ENCODE results near the gene GRM7.

Gene GRM7

DNA sequence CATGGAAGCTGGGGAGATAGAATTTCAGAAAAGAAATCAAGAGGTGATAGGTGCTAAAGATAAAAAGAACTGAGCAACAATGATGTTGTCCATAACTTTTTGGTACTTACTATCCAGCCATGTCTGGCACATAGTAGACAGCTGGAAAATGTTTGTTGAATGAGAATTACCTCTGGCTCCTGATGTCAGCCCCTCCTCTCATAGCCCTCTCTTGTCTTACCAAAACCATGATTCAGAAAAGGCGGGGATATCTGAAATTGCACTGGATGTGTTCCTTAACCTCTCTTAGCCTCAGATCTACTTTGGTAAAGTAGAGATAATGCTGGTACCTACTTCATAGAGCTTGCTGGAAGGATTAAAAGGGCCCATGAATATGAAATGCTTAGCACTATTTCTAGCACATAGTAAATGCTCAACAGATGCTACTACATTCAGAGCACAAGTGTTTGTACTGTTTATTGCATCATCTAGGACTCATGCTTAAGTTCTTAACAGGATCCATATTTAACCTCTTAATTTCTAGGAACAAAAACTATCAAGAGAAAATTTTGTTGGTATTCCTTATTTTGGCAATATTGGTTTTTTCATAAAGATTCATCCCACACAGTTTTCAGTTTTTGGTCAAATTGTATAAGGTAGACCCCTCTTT, 859.9 kb downstream of the GRM7 start:
- DNase-seq (ENCODE audit: low read depth in 2 of 2), result no peak

DNA sequence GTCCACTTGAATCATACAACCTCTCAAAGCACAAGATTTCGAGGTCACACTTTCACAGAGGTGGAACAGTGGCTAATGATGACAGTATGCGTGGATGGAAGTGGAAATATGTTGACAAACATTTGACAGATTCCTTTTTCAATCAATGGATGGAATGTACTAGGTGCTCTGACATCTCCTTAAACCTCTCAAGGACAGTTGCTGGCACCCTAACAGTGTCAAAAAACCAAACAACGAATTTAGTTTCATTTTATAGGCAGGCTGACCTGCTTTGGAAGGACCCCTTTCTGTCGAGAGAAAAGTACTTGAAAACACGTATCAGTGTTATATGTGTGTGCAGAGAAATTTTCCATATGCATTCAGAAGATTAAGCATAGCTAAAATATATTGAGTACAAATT, 861.0 kb downstream of the GRM7 start:
- DNase-seq (ENCODE audit: low read depth in 2 of 2), result no peak

DNA sequence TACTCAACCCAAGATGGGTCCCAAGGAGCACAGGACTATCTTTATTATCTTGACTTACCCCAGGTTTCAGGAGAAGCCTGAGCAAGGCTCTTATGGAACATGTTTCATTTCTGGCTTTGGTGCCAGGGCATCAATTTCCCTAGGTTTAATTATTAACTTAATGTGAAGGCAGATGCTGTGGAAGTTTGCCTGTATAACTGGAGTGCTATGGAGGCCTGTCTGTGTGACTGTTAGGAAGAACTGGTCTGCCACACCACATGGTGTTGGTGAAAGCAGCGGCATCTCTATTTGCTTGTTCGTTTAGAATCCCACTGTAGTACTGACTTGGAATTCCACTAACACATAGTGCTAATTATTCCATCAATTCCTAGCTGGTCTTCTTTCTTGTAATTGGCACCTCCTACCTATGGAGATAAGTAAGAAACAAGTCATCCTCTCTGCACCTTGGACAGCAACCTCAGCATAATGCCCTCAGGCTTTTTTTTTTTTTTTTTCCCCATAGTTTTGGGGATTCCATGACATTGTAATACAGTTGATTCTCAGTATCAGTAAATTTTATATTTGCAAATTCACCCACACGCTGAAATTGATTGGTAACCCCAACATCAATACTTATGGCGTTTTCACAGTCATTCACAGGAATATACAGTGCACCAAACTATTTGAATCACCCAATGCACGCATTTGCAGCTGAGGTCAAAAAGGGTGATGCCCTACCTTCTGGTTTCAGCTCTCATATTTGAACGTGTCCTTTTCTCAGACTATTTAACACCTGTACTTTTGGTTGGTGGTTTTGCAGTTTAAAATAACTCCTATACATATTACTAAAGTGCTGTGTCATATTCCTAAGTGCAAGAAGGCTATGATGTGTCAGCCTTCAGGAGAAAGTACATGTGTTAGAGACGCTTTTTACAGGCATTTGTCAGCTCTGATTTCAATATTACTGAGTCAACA, 867.9 kb downstream of the GRM7 start:
- DNase-seq (ENCODE audit: low read depth in 2 of 2), result no peak

DNA sequence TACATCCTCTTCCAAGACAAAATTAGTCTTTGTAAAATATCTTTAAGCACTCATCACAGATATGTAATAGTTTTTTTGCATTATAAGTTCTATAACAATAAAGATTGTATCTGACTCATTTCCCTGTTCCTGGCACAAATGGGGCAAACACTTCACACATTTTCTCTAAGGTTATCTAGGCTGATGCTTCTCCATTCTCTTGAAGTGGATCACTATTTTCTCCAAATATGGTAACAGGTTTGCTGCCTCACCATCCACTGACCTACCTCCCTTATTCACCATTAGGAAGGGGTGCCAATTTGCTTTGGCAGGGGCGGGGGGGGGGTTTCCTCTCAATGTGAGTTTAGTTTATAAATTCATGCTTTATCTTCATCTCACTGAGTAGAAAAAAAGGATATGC, 873.0 kb downstream of the GRM7 start:
- no peak for DNase-seq (ENCODE audit: low read depth in 2 of 2)

DNA sequence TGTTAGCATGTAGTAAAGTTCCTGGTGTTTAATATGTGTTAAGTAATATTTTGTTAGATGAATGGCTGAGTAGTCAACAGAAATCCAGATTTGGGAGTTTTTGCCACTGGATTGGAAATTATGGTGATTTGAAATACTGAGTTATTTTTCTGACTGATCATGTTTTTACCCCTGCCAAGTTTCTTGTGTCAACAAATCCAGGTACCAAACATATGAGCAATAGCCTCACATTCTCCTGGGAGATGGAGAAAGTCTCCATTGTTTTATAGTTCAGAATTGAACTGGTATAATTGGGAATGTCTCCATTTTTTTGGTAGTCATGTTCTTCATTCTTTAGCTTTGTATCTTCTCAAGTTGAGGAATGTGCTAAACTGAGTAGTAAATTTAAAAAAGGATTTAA, 873.5 kb downstream of the GRM7 start:
- no peak for DNase-seq (ENCODE audit: low read depth in 2 of 2)

DNA sequence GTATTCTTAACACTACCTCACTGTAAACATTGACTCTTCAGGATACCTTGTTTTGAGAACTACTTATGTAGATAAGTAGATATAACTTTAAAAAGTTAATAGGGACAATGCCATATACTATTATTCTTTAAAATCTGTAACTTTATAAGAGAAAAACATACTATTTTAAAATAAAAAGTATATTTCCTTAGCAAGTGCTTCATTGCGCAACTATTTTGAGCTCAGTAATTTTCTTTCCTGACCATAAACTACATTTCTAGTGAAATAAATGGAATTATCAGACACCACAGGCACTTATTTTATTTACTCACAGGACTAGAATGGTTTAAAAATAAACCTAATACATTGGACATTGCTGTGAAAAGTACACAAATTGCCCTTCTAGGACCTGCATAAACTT, 876.3 kb downstream of the GRM7 start:
- DNase-seq (ENCODE audit: low read depth in 2 of 2), result no peak

DNA sequence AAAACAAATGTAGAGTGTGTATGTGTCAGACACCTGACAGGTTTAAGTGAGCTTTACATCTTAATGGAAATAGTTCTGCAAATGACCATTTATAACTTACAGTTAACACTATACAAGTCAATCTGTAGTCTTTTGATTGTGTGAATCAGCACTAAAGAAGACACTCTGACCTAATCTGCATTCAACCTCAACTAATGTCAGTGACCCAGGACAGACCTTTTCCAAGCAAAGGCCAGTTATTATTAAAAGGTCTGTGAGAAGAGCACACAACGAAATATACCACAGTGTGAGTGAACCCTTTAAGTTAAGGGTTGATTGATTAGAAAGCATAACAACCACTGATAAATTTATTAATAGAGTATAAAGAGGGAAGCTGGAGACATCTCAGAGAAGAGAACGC, 878.8 kb downstream of the GRM7 start:
- DNase-seq (ENCODE audit: low read depth in 2 of 2), result no peak

DNA sequence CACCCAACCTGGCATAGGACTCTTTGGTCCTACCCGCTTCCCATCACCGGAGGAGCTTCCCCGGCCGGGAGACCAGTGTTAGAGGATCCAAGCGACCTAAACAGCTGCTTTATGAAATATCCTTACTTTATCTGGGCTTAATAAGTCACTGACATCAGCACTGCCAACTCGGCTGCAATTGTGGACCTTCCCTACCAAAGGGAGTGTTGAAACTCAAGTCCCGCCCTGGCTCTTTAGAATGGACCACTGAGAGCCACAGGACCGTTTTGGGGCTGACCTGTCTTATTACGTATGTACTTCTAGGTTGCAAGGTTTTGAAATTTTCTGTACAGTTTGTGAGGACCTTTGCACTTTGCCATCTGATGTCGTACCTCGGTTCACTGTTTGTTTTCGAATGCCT, 879.5 kb downstream of the GRM7 start:
- no peak for DNase-seq (ENCODE audit: low read depth in 2 of 2)

DNA sequence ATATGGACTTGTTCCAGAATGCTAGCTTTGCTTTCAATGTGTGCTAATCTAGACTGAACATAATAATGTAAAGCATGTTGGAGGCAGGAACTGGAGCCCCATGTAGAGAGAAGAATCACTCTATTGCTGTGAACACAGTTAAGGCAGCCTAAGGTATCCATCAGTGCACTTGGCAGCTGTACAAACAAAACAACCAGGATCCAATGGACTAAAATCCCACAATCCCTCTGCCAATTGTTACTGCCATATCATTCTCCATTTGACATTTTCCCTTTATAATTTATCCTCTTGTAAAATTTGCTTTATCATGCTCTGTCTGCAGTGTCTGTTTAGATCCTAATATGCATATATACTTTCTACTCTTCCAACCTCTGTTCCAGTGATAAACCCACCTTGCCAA, 883.9 kb downstream of the GRM7 start:
- no peak for DNase-seq (ENCODE audit: low read depth in 2 of 2)

DNA sequence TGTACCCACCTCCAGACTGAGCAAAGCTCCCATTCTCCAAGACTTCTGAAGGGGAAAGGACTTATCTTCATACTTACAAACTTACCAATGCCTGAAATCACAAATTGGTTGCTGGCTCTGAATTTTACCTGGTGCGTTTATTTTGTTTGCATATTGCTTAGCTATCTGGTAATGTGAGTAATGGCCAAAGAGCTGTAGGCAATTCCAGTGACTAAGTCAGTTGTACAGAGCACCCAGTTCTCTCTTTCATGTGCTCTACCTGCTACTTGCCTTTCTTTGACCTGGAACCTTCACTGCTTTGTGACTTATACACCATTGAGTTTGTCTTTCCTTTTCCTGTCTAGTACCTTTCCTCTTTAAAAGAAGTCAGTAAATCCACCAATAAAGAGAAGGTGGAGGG, 884.8 kb downstream of the GRM7 start:
- no peak for DNase-seq (ENCODE audit: low read depth in 2 of 2)

DNA sequence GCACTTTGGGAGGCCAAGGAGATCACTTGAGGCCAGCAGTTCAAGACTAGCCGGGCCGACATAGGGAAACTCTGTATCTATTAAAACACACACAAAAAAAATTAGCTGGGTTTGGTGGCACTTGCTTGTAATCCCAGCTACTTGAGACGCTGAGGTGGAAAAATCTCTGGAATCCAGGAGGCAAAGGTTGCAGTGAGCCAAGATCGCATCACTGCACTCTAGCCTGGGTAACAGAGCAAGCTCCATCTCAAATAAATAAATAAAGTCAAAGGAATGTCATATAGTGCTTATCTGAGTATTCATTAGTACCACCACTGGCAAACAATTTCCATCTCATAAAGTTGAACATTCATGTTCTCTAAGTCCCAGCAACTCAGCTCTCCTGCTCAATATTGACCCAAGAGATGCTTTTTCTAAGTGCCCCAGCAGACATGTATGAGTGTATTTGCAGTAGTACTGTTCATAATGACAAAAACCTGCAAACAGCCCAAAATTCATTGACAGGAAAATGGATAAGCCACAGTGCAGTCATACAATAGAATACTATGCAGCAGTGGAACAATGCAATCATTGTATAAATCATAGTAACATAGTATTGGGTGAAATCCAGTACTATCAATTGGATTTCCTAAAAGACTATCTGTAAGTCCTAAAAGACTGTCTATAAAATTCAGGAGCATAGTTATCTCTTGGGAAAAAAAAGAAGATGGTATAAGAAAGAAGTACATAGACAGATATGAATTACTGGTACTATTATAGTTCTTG, 889.2 kb downstream of the GRM7 start:
- DNase-seq (ENCODE audit: low read depth in 2 of 2), result no peak

DNA sequence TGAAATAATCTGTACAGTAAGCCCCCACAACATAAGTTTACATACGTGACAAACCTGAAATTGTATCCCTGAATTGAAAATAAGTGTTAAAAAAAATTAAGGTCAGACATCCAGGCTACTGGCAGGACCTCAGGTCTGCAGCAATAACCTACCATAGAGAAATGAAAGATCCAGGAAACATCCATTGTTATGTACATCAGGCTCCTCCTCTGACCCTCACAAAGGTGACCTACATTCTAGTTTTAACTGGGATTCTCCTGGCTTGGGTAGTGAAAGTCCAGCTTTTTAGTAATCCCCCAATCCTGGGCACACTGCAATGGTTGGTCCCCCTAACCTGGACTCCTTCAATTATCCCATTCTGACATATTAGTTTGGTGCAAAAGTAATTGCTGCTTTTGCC, 891.1 kb downstream of the GRM7 start:
- DNase-seq (ENCODE audit: low read depth in 2 of 2), result no peak

DNA sequence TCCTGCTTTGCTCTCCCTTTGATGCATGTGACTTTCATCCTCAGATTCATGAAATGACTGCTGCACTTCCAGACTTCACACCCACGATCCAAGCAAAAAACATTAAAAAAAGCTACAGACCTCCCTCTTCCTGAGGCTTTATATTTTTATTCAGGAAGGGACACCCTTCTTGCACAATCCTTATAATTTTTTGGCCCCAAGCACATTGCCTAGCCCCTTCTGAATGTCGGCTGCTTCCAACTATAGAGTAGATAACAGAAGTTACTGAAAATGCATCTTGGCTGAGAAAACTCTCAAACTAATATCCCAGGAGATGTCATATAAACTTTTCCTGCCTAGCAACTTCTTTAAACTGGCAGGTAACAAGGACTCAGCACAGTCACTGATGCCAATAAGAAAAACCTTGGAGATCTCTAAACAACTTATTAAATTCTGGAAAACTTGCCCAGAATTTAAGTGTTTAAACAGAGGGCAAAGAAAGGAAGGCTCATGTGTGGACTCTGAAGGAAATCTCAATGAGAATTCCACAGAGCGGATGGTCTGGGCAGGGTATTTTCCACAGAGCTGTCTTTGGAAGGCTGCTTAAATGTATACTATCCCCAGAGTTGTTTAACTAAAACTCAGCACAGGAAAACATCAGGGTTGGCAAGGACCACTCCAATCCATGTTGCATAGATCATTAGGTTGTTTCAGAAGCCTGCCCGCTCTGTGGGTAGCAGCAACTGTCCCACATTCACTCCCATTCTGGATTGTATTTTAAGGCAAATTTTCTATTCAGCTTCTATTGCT, 893.9 kb downstream of the GRM7 start:
- no peak for DNase-seq (ENCODE audit: low read depth in 2 of 2)

DNA sequence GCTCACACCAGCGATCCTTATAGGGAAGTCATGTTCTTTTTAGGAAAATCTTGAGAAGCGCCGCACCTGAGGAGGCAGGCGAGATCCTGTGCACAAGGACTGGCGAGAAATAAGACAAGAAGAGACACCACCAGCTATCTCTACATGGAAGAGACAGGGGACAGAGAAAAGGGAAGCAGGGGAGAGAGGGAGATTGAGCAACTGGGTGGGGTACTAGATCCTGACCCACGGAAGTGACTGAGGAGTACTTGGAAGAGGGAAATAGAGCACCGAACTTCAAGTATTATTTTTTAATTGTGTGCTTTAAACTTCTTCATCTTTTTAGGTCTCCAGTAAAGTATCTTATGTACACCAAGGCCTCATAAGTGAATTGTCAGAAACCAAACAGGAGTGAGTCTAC, 898.7 kb downstream of the GRM7 start:
- no peak for DNase-seq (ENCODE audit: low read depth in 2 of 2)

DNA sequence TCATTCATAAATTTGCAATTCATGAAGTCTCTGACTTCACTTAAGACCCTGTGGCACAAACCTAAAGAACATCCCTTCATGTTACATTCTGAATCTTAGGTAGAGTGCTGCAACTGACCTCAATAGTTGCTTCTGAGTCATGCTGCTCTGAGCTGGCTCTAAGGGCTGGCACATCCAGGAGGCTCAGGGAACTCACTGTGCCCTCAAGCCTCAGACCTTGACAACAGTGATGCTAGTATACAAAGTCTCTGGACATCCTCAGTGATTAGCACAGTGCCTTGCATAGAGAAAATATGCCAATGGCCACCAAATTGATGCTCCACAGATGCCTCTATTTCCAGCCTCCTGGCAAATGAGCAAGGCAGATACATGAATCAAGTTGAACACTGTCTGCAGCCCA, 899.8 kb downstream of the GRM7 start:
- no peak for DNase-seq (ENCODE audit: low read depth in 2 of 2)

DNA sequence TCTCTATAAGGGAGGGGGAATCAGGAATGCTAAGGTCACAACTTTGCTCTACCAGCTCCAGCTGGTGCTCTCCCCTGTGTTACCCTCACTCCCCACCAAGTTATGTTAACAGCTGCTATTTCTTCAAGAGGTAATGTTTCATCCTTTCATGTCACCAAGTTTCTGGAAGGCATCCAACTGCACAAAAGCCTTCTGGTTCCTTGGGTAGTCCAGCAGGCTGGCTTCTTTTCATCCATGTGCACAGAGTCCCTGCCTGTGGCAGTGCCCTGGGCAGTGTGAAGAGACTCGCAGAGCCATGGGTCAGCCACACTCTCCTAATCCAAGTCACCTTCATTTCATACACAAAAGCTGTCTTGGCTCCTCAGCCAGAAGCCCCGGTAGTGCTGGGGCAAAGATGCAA, 903.2 kb downstream of the GRM7 start:
- no peak for DNase-seq (ENCODE audit: low read depth in 2 of 2)

DNA sequence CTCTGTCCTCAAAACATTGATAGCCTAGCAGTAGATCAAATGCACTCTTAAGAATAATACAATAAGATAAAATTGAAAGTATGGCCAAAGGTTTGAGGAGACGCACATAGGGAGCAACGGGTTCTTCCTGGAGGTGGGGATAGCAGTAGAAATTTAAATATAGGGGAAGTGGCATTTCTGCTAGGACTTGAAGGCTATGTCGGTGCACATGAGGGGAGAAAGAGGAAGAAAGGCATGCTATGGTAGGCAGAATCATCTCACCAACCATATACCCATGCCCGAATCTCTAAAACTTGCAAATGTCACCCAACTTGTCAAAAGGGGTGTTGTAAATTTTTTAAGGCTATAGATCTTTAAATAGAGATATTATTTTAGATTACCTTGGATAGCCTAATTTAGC, 905.6 kb downstream of the GRM7 start:
- DNase-seq (ENCODE audit: low read depth in 2 of 2), result no peak

DNA sequence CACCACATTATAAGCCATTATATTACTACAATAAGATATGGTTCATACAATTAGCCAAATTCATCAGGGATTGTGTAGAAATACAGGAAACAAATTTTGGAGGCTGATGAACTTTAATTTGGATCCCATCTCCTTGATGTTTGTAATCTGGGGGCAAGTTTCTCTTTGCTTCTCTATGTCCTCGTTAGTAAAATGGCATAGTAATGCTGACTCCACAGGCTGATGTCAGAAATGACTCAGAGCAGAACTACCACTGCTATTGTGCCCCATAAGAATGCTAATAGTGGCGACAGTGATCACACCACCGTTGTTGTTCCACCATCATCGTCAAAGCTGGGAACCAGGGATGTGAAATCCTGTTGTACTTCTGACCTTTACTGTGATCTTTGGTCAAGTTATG, 918.4 kb downstream of the GRM7 start:
- no peak for DNase-seq (ENCODE audit: low read depth in 2 of 2)

DNA sequence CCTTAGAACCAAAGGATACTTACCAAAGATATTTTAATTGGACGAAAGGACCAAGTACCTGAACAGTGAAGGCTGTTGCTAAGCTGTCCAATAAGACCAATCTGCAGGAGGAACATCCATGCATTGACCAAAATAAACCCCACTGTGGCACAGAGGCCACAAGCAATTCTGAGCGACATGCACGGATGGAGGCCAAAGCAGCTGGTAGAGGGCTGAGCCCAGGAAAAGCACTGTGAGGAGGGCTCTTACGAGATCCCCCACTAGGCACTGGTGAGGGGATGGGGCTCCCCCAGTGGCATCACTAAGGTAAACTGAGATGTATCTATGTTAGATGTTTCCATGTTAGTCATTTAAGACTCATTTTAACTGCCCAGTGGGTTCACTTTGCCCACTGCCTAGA, 920.5 kb downstream of the GRM7 start:
- no peak for DNase-seq (ENCODE audit: low read depth in 2 of 2)

DNA sequence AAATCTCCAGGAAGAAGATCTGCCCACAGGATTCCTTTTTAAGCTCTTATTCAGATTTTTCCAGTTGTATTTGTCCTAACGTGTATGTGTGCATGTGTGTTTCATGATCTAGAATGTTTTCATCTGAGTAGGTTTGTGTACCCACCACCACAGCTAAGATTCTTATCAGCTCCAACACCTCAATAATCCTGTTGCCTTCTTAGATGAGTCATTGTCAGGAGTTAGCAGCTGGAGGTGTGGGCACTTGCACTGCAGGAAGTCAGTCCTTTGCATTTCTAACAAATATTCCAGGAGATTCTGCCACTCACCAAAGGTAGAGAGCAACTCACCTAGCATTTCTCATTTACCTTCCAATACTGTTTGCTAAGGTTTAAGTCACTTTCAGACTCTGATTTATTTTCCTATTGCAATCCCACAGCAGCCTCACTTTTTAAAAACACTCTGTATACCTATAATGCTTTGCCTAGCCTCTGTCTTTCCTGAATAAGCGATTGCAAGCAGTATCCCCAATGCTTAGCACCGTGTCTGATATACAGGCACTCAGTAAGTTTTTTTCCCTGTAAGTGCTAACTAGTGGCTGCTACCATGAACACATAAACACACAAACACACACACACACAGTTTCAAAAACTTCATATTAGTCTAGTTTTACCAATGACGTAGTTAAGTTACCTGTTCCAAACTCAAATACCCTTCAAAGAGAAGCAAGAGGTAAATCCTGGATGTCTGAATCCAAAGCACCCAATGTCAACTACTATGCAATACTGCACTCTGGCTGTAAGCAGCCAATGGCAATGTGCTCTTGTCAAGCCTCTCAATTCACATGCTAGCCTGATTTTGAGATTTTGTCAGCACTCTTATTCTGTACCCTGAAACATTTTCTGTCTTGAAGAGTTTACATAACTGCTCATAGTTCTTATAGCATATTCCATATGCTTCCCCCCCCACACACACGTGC, 927.2 kb downstream of the GRM7 start:
- no peak for DNase-seq (ENCODE audit: low read depth in 2 of 2)

DNA sequence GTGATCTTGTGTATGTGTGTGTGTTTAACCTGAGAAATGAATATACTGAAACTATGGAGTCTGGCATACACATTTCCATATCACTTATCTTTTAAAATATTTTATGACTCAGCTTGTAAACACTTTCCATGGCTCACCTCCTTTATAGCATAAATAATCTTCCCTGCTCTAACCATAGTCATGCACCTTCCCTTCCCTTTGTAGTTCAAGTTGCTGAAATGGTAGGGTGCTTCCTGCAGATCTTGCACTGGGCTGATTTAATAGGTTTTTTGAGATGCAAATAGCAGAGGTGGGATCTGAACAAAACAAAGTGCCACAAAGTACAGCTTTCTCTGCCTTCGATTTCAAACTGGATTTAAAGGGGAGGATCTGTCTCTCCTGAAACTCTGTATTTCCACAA, 928.0 kb downstream of the GRM7 start:
- no peak for DNase-seq (ENCODE audit: low read depth in 2 of 2)
